ENCODE measurements around the gene MOB3A. TPM values are rescaled to one million over a fixed set of nuclear protein-coding genes. Genes with fewer than 3 reads are reported as not detected.

The MOB3A gene
- total RNA-seq, 4 donors from 2014 or later = 16.0 to 30.8 (median 22.2) TPM

GRCh38 chr19:2117215-2117960, 21.3 kb upstream of the MOB3A start:
- H3K9me3 ChIP-seq = no peaks in the 10 kb centered on the region
- H3K36me3 ChIP-seq = peaks cover 0 to 99% of the 10 kb centered on the region in 2 donors
- H3K27ac ChIP-seq = no peak overlapping the region
- TF ChIP-seq, protein P1, sequence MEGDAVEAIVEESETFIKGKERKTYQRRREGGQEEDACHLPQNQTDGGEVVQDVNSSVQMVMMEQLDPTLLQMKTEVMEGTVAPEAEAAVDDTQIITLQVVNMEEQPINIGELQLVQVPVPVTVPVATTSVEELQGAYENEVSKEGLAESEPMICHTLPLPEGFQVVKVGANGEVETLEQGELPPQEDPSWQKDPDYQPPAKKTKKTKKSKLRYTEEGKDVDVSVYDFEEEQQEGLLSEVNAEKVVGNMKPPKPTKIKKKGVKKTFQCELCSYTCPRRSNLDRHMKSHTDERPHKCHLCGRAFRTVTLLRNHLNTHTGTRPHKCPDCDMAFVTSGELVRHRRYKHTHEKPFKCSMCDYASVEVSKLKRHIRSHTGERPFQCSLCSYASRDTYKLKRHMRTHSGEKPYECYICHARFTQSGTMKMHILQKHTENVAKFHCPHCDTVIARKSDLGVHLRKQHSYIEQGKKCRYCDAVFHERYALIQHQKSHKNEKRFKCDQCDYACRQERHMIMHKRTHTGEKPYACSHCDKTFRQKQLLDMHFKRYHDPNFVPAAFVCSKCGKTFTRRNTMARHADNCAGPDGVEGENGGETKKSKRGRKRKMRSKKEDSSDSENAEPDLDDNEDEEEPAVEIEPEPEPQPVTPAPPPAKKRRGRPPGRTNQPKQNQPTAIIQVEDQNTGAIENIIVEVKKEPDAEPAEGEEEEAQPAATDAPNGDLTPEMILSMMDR (IDR thresholded peaks at IDR 0.05 in 4 of 5, conservative IDR thresholded peaks at IDR 0.05 in 1 of 5) = no peak
- no peak for TF ChIP-seq POLR2A (IDR thresholded peaks at IDR 0.05)
- no peaks in the 10 kb centered on the region for H3K4me1 ChIP-seq
- no peak overlapping the region for H3K4me3 ChIP-seq
- intact Hi-C loops (cut with DNase I; ENCODE audit: low total_unique reads) = no loop called here
- H3K27me3 ChIP-seq = no peaks in the 10 kb centered on the region
- in situ Hi-C loops (cut with MboI; ENCODE audit: low sequenced_read_pairs in 4 of 4) = no loop called here
- ATAC-seq (no peak), DNase-seq (no peak)

GRCh38 chr19:2116507-2116906, 20.4 kb upstream of the MOB3A start:
- intact Hi-C loops (cut with DNase I; ENCODE audit: low total_unique reads) (no loop called here), in situ Hi-C loops (cut with MboI; ENCODE audit: low sequenced_read_pairs in 4 of 4) (no loop called here)
- DNase-seq (no peak), ATAC-seq (no peak)
- H3K9me3 ChIP-seq = no peaks in the 10 kb centered on the region
- H3K36me3 ChIP-seq = peaks cover 0 to 99% of the 10 kb centered on the region in 2 donors
- no peak overlapping the region for H3K27ac ChIP-seq
- H3K27me3 ChIP-seq = no peaks in the 10 kb centered on the region
- H3K4me1 ChIP-seq = no peaks in the 10 kb centered on the region
- no peak for TF ChIP-seq POLR2A (IDR thresholded peaks at IDR 0.05)
- TF ChIP-seq, protein P1 (IDR thresholded peaks at IDR 0.05 in 4 of 5, conservative IDR thresholded peaks at IDR 0.05 in 1 of 5) = no peak
- no peak overlapping the region for H3K4me3 ChIP-seq

DNA sequence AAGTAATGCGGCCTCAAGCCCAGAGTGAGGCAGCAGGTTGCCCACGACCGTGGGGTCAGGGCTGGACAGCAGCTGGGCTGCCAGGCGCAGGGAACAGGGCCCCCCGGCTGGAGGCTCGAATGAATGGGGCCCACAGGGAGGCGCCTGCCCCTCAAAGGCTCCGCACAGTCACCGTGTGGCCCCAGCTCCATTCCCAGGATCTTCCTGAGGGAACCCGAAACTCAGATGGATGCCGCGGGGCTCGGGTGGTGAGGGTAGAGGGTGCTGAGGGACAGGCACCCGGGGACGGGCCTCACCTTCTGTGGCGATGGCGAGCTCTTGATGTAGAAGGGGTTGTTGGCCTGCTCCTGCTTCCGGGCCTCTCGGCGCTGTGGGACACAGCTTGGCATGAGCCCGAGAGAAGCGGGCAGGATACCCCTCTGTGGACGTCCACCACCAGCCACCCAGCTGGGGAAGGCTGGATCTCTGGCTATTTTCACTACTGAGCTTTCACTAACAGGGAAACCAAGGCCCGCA, 19.8 kb upstream of the MOB3A start:
- in situ Hi-C loops (cut with MboI; ENCODE audit: low sequenced_read_pairs in 4 of 4) (no loop called here), intact Hi-C loops (cut with DNase I; ENCODE audit: low total_unique reads) (no loop called here)
- no peak for DNase-seq
- no peaks in the 10 kb centered on the region for H3K27me3 ChIP-seq
- H3K4me1 ChIP-seq = no peaks in the 10 kb centered on the region
- ATAC-seq = no peak
- no peak overlapping the region for H3K4me3 ChIP-seq
- H3K27ac ChIP-seq = no peak overlapping the region
- no peak for TF ChIP-seq POLR2A (IDR thresholded peaks at IDR 0.05)
- TF ChIP-seq, protein P1 (IDR thresholded peaks at IDR 0.05 in 4 of 5, conservative IDR thresholded peaks at IDR 0.05 in 1 of 5) = no peak
- no peaks in the 10 kb centered on the region for H3K9me3 ChIP-seq
- peaks cover 0 to 99% of the 10 kb centered on the region in 2 donors for H3K36me3 ChIP-seq

GRCh38 chr19:2115324-2115723, 19.2 kb upstream of the MOB3A start:
- DNase-seq (no peak), ATAC-seq (no peak)
- intact Hi-C loops (cut with DNase I; ENCODE audit: low total_unique reads) (no loop called here), in situ Hi-C loops (cut with MboI; ENCODE audit: low sequenced_read_pairs in 4 of 4) (no loop called here)
- no peak for TF ChIP-seq POLR2A (IDR thresholded peaks at IDR 0.05)
- no peaks in the 10 kb centered on the region for H3K4me1 ChIP-seq
- H3K36me3 ChIP-seq = peaks cover 0 to 99% of the 10 kb centered on the region in 2 donors
- H3K4me3 ChIP-seq = no peak overlapping the region
- H3K27ac ChIP-seq = no peak overlapping the region
- no peaks in the 10 kb centered on the region for H3K27me3 ChIP-seq
- no peaks in the 10 kb centered on the region for H3K9me3 ChIP-seq

GRCh38 chr19:2114821-2115220, 18.7 kb upstream of the MOB3A start:
- TF ChIP-seq, protein P1 (IDR thresholded peaks at IDR 0.05 in 4 of 5, conservative IDR thresholded peaks at IDR 0.05 in 1 of 5) = no peak
- no peak for TF ChIP-seq POLR2A (IDR thresholded peaks at IDR 0.05)
- peaks cover 0 to 99% of the 10 kb centered on the region in 2 donors for H3K36me3 ChIP-seq
- intact Hi-C loops (cut with DNase I; ENCODE audit: low total_unique reads) (no loop called here), in situ Hi-C loops (cut with MboI; ENCODE audit: low sequenced_read_pairs in 4 of 4) (no loop called here)
- DNase-seq (no peak), ATAC-seq (no peak)
- no peak overlapping the region for H3K4me3 ChIP-seq
- no peaks in the 10 kb centered on the region for H3K4me1 ChIP-seq
- no peak overlapping the region for H3K27ac ChIP-seq
- H3K27me3 ChIP-seq = no peaks in the 10 kb centered on the region
- no peaks in the 10 kb centered on the region for H3K9me3 ChIP-seq
